ENCODE results near the gene FMN1.

Gene FMN1

GRCh38 chr15:32981536-32981935 is 213.0 kb downstream of the FMN1 start:
- no CpG with 5 or more reads among the region's 1 CpG for WGBS (ENCODE audit: insufficient coverage)
- Histone ChIP-seq H3K36me3 (ENCODE audit: control insufficient read depth in 4 of 4, insufficient read depth in 4 of 4, low read length in 3 of 4) (no peaks in the 10 kb centered on the region), H3K27ac (ENCODE audit: insufficient read depth in 1 of 2, low read depth in 1 of 2, low read length in 2 of 2, poor library complexity in 1 of 2, severe bottlenecking in 2 of 2) (no peak overlapping the region), H3K27me3 (replicated peaks in 2 of 5; ENCODE audit: control insufficient read depth in 4 of 5, insufficient read depth in 5 of 5, low read length in 4 of 5) (peaks cover 0 to 6% (median 2%) of the 10 kb centered on the region in 5 experiments), H3K4me1 (ENCODE audit: control extremely low read depth in 1 of 4, control insufficient read depth in 4 of 4, insufficient read depth in 4 of 4, low read length in 3 of 4) (no peaks in the 10 kb centered on the region), H3K9me3 (ENCODE audit: control extremely low read depth in 1 of 5, control insufficient read depth in 4 of 5, insufficient read depth in 2 of 5, low read depth in 1 of 5, low read length in 4 of 5) (no peaks in the 10 kb centered on the region), H3K4me3 (ENCODE audit: control insufficient read depth in 1 of 7, extremely low read depth in 1 of 7, insufficient read depth in 4 of 7, low read depth in 2 of 7, low read length in 6 of 7) (no peak overlapping the region)
- CTCF ChIA-PET: no interaction called here
- POLR2A ChIA-PET: no interaction called here
- DNase-seq: no peak

GRCh38 chr15:32979710-32980109 is 214.8 kb downstream of the FMN1 start:
- no peak for DNase-seq
- peaks cover 0 to 8% (median 0%) of the 10 kb centered on the region in 5 experiments for H3K27me3 ChIP-seq (replicated peaks in 2 of 5; ENCODE audit: control insufficient read depth in 4 of 5, insufficient read depth in 5 of 5, low read length in 4 of 5)
- H3K27ac ChIP-seq (ENCODE audit: insufficient read depth in 1 of 2, low read depth in 1 of 2, low read length in 2 of 2, poor library complexity in 1 of 2, severe bottlenecking in 2 of 2): no peak overlapping the region
- POLR2A ChIA-PET: no interaction called here
- H3K36me3 ChIP-seq (ENCODE audit: control insufficient read depth in 4 of 4, insufficient read depth in 4 of 4, low read length in 3 of 4): no peaks in the 10 kb centered on the region
- no peaks in the 10 kb centered on the region for H3K4me1 ChIP-seq (ENCODE audit: control extremely low read depth in 1 of 4, control insufficient read depth in 4 of 4, insufficient read depth in 4 of 4, low read length in 3 of 4)
- CTCF ChIA-PET: interaction anchor here (1.3 kb wide), 1 partner anchor 38 kb away, joined by 3 read pairs; no protein-coding TSS in a partner anchor
- no peaks in the 10 kb centered on the region for H3K9me3 ChIP-seq (ENCODE audit: control extremely low read depth in 1 of 5, control insufficient read depth in 4 of 5, insufficient read depth in 2 of 5, low read depth in 1 of 5, low read length in 4 of 5)
- WGBS (ENCODE audit: insufficient coverage): 80% methylated on average over 1 of the region's 3 CpGs
- no peak overlapping the region for H3K4me3 ChIP-seq (ENCODE audit: control insufficient read depth in 1 of 7, extremely low read depth in 1 of 7, insufficient read depth in 4 of 7, low read depth in 2 of 7, low read length in 6 of 7)

GRCh38 chr15:32977506-32977905 is 217.0 kb downstream of the FMN1 start:
- Histone ChIP-seq H3K9me3 (ENCODE audit: control extremely low read depth in 1 of 5, control insufficient read depth in 4 of 5, insufficient read depth in 2 of 5, low read depth in 1 of 5, low read length in 4 of 5) (no peaks in the 10 kb centered on the region), H3K4me1 (ENCODE audit: control extremely low read depth in 1 of 4, control insufficient read depth in 4 of 4, insufficient read depth in 4 of 4, low read length in 3 of 4) (no peaks in the 10 kb centered on the region), H3K4me3 (ENCODE audit: control insufficient read depth in 1 of 7, extremely low read depth in 1 of 7, insufficient read depth in 4 of 7, low read depth in 2 of 7, low read length in 6 of 7) (no peak overlapping the region), H3K27me3 (replicated peaks in 2 of 5; ENCODE audit: control insufficient read depth in 4 of 5, insufficient read depth in 5 of 5, low read length in 4 of 5) (peaks cover 0 to 14% (median 2%) of the 10 kb centered on the region in 5 experiments), H3K36me3 (ENCODE audit: control insufficient read depth in 4 of 4, insufficient read depth in 4 of 4, low read length in 3 of 4) (no peaks in the 10 kb centered on the region), H3K27ac (ENCODE audit: insufficient read depth in 1 of 2, low read depth in 1 of 2, low read length in 2 of 2, poor library complexity in 1 of 2, severe bottlenecking in 2 of 2) (no peak overlapping the region)
- POLR2A ChIA-PET: no interaction called here
- CTCF ChIA-PET: no interaction called here
- DNase-seq: no peak
- no CpG with 5 or more reads among the region's 1 CpG for WGBS (ENCODE audit: insufficient coverage)

- no peak for DNase-seq
- H3K4me3 ChIP-seq (ENCODE audit: control insufficient read depth in 1 of 7, extremely low read depth in 1 of 7, insufficient read depth in 4 of 7, low read depth in 2 of 7, low read length in 6 of 7): no peak overlapping the region
- peaks cover 0 to 30% (median 5%) of the 10 kb centered on the region in 5 experiments for H3K27me3 ChIP-seq (replicated peaks in 2 of 5; ENCODE audit: control insufficient read depth in 4 of 5, insufficient read depth in 5 of 5, low read length in 4 of 5)
- H3K36me3 ChIP-seq (ENCODE audit: control insufficient read depth in 4 of 4, insufficient read depth in 4 of 4, low read length in 3 of 4): no peaks in the 10 kb centered on the region
- CTCF ChIA-PET: no interaction called here
- POLR2A ChIA-PET: no interaction called here
- H3K27ac ChIP-seq (ENCODE audit: insufficient read depth in 1 of 2, low read depth in 1 of 2, low read length in 2 of 2, poor library complexity in 1 of 2, severe bottlenecking in 2 of 2): no peak overlapping the region
- H3K9me3 ChIP-seq (ENCODE audit: control extremely low read depth in 1 of 5, control insufficient read depth in 4 of 5, insufficient read depth in 2 of 5, low read depth in 1 of 5, low read length in 4 of 5): no peaks in the 10 kb centered on the region
- H3K4me1 ChIP-seq (ENCODE audit: control extremely low read depth in 1 of 4, control insufficient read depth in 4 of 4, insufficient read depth in 4 of 4, low read length in 3 of 4): no peaks in the 10 kb centered on the region
- WGBS (ENCODE audit: insufficient coverage): no CpG with 5 or more reads among the region's 1 CpG
These were observed 219.8 kb downstream of the FMN1 start for GRCh38 chr15:32974691-32975090.

GRCh38 chr15:32972686-32973085 is 221.8 kb downstream of the FMN1 start:
- POLR2A ChIA-PET: no interaction called here
- Histone ChIP-seq H3K27ac (ENCODE audit: insufficient read depth in 1 of 2, low read depth in 1 of 2, low read length in 2 of 2, poor library complexity in 1 of 2, severe bottlenecking in 2 of 2) (no peak overlapping the region), H3K4me3 (ENCODE audit: control insufficient read depth in 1 of 7, extremely low read depth in 1 of 7, insufficient read depth in 4 of 7, low read depth in 2 of 7, low read length in 6 of 7) (no peak overlapping the region), H3K36me3 (ENCODE audit: control insufficient read depth in 4 of 4, insufficient read depth in 4 of 4, low read length in 3 of 4) (no peaks in the 10 kb centered on the region), H3K27me3 (replicated peaks in 2 of 5; ENCODE audit: control insufficient read depth in 4 of 5, insufficient read depth in 5 of 5, low read length in 4 of 5) (peaks cover 0 to 30% (median 5%) of the 10 kb centered on the region in 5 experiments), H3K4me1 (ENCODE audit: control extremely low read depth in 1 of 4, control insufficient read depth in 4 of 4, insufficient read depth in 4 of 4, low read length in 3 of 4) (no peaks in the 10 kb centered on the region), H3K9me3 (ENCODE audit: control extremely low read depth in 1 of 5, control insufficient read depth in 4 of 5, insufficient read depth in 2 of 5, low read depth in 1 of 5, low read length in 4 of 5) (no peaks in the 10 kb centered on the region)
- CTCF ChIA-PET: interaction anchor here (0.7 to 1.5 kb wide), 2 partner anchors 36 to 46 kb away, joined by 3 to 4 read pairs; no protein-coding TSS in a partner anchor
- 96% methylated on average over 2 of the region's 2 CpGs for WGBS (ENCODE audit: insufficient coverage)
- DNase-seq: no peak

GRCh38 chr15:32970847-32971246 is 223.7 kb downstream of the FMN1 start:
- no peak for DNase-seq
- WGBS (ENCODE audit: insufficient coverage): 97% methylated on average over 8 of the region's 11 CpGs
- Histone ChIP-seq H3K27me3 (replicated peaks in 2 of 5; ENCODE audit: control insufficient read depth in 4 of 5, insufficient read depth in 5 of 5, low read length in 4 of 5) (peaks cover 0 to 27% (median 3%) of the 10 kb centered on the region in 5 experiments), H3K27ac (ENCODE audit: insufficient read depth in 1 of 2, low read depth in 1 of 2, low read length in 2 of 2, poor library complexity in 1 of 2, severe bottlenecking in 2 of 2) (no peak overlapping the region), H3K4me1 (ENCODE audit: control extremely low read depth in 1 of 4, control insufficient read depth in 4 of 4, insufficient read depth in 4 of 4, low read length in 3 of 4) (no peaks in the 10 kb centered on the region), H3K9me3 (ENCODE audit: control extremely low read depth in 1 of 5, control insufficient read depth in 4 of 5, insufficient read depth in 2 of 5, low read depth in 1 of 5, low read length in 4 of 5) (no peaks in the 10 kb centered on the region), H3K36me3 (ENCODE audit: control insufficient read depth in 4 of 4, insufficient read depth in 4 of 4, low read length in 3 of 4) (no peaks in the 10 kb centered on the region), H3K4me3 (ENCODE audit: control insufficient read depth in 1 of 7, extremely low read depth in 1 of 7, insufficient read depth in 4 of 7, low read depth in 2 of 7, low read length in 6 of 7) (no peak overlapping the region)
- ChIA-PET CTCF (interaction anchor here (0.9 to 1.5 kb wide), 2 partner anchors 17 to 34 kb away, joined by 3 to 4 read pairs; no protein-coding TSS in a partner anchor), POLR2A (no interaction called here)

- POLR2A ChIA-PET: interaction anchor here (0.5 to 0.7 kb wide), 2 partner anchors 239 to 269 kb away, joined by 3 to 4 read pairs; no protein-coding TSS in a partner anchor
- Histone ChIP-seq H3K27ac (ENCODE audit: insufficient read depth in 1 of 2, low read depth in 1 of 2, low read length in 2 of 2, poor library complexity in 1 of 2, severe bottlenecking in 2 of 2) (no peak overlapping the region), H3K9me3 (ENCODE audit: control extremely low read depth in 1 of 5, control insufficient read depth in 4 of 5, insufficient read depth in 2 of 5, low read depth in 1 of 5, low read length in 4 of 5) (no peaks in the 10 kb centered on the region)
These were observed 227.0 kb downstream of the FMN1 start for GRCh38 chr15:32967521-32967920.

More at GRCh38 chr15:32967521-32967920, 227.0 kb downstream of the FMN1 start:
- Histone ChIP-seq H3K4me1 (ENCODE audit: control extremely low read depth in 1 of 4, control insufficient read depth in 4 of 4, insufficient read depth in 4 of 4, low read length in 3 of 4) (no peaks in the 10 kb centered on the region), H3K27me3 (replicated peaks in 2 of 5; ENCODE audit: control insufficient read depth in 4 of 5, insufficient read depth in 5 of 5, low read length in 4 of 5) (peaks cover 0 to 19% (median 3%) of the 10 kb centered on the region in 5 experiments), H3K36me3 (ENCODE audit: control insufficient read depth in 4 of 4, insufficient read depth in 4 of 4, low read length in 3 of 4) (no peaks in the 10 kb centered on the region), H3K4me3 (ENCODE audit: control insufficient read depth in 1 of 7, extremely low read depth in 1 of 7, insufficient read depth in 4 of 7, low read depth in 2 of 7, low read length in 6 of 7) (no peak overlapping the region)
- no peak for DNase-seq
- CTCF ChIA-PET: no interaction called here
